Esophagus squamous epithelium (tissue), 5 donors: Measurements from ENCODE around the gene SLC18A2. TPM values are rescaled to one million over a fixed set of nuclear protein-coding genes. Genes with fewer than 3 reads are reported as not detected.

Source experiments
- DNase-seq: peaks from one replicate; lab custom pipeline; 2025; lab: John Stamatoyannopoulos, UW
- H3K27ac ChIP-seq, 4 donors: fragments of 200-600 bp; sonication (generic); one replicate each; pipeline ENCODE4 v1.5.1; 2016 to 2019; ENCODE audit warnings: mild to moderate bottlenecking in 1 of 4
- H3K27me3 ChIP-seq, 4 donors: fragments of 200-600 bp; sonication (generic); 1 replicate in 3 of 4; 2 replicates in 1 of 4; pipeline versions ENCODE4 v1.5.1 to v1.6.0; 2017 to 2021; ENCODE audit warnings: antibody characterized with exemption in 1 of 4
- H3K36me3 ChIP-seq, 3 donors: fragments of 200-600 bp; sonication (generic); one replicate each; pipeline ENCODE4 v1.5.1; 2016 to 2019
- H3K4me1 ChIP-seq, 3 donors: fragments of 200-600 bp; sonication (generic); one replicate each; pipeline ENCODE4 v1.5.1; 2017 to 2019
- H3K4me3 ChIP-seq, 4 donors: fragments of 200-600 bp; sonication (generic); 1 replicate in 3 of 4; 2 replicates in 1 of 4; pipeline ENCODE4 v1.5.1; 2016 to 2019; ENCODE audit warnings: mild to moderate bottlenecking in 2 of 4, moderate library complexity in 1 of 4
- H3K9me3 ChIP-seq, 3 donors: fragments of 200-600 bp; sonication (generic); one replicate each; pipeline ENCODE4 v1.5.1; 2016 to 2019
- POLR2A ChIP-seq, 4 donors: fragments of 450-650 bp; IDR thresholded peaks; one replicate each; pipeline ENCODE4 v1.6.1; 2017; ENCODE audit warnings: antibody characterized with exemption in 4 of 4, mild to moderate bottlenecking in 4 of 4, moderate library complexity in 3 of 4
- WGBS, 2 donors: methylation state at CpG; one replicate each; pipeline ENCODE4 v1.1.5; 2018; 5-methylcytosine and 5-hydroxymethylcytosine counted together
- intact Hi-C: fragments of 100-400 bp; cut with DNase I; formaldehyde crosslinking; loops from one replicate; pipeline ENCODE4 v1.15.0; 2022
- total RNA-seq, 4 donors: library from RNA; depleted of rRNA; stranded (reverse); fragments of >200 nt; gene quantifications; one replicate each; pipeline ENCODE4 v1.1.0, GENCODE V29; 2016
- TF ChIP-seq, protein P1 (sequence below), 6 experiments: fragments of 450-650 bp in 4 of 6; fragments of 200-600 bp in 2 of 6; sonication (generic) in 2 of 6; IDR thresholded peaks; one replicate each; pipeline ENCODE4 v1.5.1; 2016 to 2019; ENCODE audit warnings: antibody characterized with exemption in 6 of 6, mild to moderate bottlenecking in 4 of 6, moderate library complexity in 4 of 6
- donor health status: DM: yes; HTN: yes; CAD: no.

SLC18A2 gene
- total RNA-seq, 4 donors from 2014 or later: 0.11 to 2.9 (median 0.68) TPM

GRCh38 chr10:117318909-117319308 is 78.0 kb downstream of the SLC18A2 start:
- Histone ChIP-seq H3K36me3 (peaks cover 0 to 8% (median 0%) of the 10 kb centered on the region in 3 donors), H3K9me3 (no peaks in the 10 kb centered on the region), H3K27me3 (no peaks in the 10 kb centered on the region), H3K4me1 (no peaks in the 10 kb centered on the region), H3K4me3 (no peak overlapping the region), H3K27ac (no peak overlapping the region)
- no peak for TF ChIP-seq POLR2A (IDR thresholded peaks at IDR 0.05)
- TF ChIP-seq, protein P1, sequence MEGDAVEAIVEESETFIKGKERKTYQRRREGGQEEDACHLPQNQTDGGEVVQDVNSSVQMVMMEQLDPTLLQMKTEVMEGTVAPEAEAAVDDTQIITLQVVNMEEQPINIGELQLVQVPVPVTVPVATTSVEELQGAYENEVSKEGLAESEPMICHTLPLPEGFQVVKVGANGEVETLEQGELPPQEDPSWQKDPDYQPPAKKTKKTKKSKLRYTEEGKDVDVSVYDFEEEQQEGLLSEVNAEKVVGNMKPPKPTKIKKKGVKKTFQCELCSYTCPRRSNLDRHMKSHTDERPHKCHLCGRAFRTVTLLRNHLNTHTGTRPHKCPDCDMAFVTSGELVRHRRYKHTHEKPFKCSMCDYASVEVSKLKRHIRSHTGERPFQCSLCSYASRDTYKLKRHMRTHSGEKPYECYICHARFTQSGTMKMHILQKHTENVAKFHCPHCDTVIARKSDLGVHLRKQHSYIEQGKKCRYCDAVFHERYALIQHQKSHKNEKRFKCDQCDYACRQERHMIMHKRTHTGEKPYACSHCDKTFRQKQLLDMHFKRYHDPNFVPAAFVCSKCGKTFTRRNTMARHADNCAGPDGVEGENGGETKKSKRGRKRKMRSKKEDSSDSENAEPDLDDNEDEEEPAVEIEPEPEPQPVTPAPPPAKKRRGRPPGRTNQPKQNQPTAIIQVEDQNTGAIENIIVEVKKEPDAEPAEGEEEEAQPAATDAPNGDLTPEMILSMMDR (IDR thresholded peaks at IDR 0.05): peak in 3 of 6 experiments; percentile 14 to 36 (median 27)
- DNase-seq: no peak
- intact Hi-C loops: loop anchor here (10.0 kb wide), 1 partner anchor 104 kb away; no protein-coding TSS in a partner anchor

GRCh38 chr10:117320050-117320665 is 79.2 kb downstream of the SLC18A2 start:
- WGBS, 2 donors: 68 to 77% methylated on average over 1 of the region's 1 CpG
- no peak for DNase-seq

GRCh38 chr10:117322260-117322659 is 81.3 kb downstream of the SLC18A2 start:
- Histone ChIP-seq H3K9me3 (no peaks in the 10 kb centered on the region), H3K27me3 (no peaks in the 10 kb centered on the region), H3K4me1 (peaks cover 0 to 10% (median 0%) of the 10 kb centered on the region in 3 donors), H3K4me3 (no peak overlapping the region), H3K27ac (no peak overlapping the region), H3K36me3 (no peaks in the 10 kb centered on the region)
- WGBS, 2 donors: 77 to 78% methylated on average over 4 of the region's 4 CpGs
- intact Hi-C loops: no loop called here
- DNase-seq: no peak
- TF ChIP-seq, protein P1 (IDR thresholded peaks at IDR 0.05): no peak
- no peak for TF ChIP-seq POLR2A (IDR thresholded peaks at IDR 0.05)

More at GRCh38 chr10:117320050-117320665, 79.2 kb downstream of the SLC18A2 start:
- intact Hi-C loops: no loop called here
- Histone ChIP-seq H3K36me3 (peaks cover 0 to 5% (median 0%) of the 10 kb centered on the region in 3 donors), H3K4me1 (no peaks in the 10 kb centered on the region), H3K4me3 (no peak overlapping the region), H3K27me3 (no peaks in the 10 kb centered on the region), H3K9me3 (no peaks in the 10 kb centered on the region), H3K27ac (no peak overlapping the region)
- no peak for TF ChIP-seq POLR2A (IDR thresholded peaks at IDR 0.05)
- TF ChIP-seq, protein P1 (IDR thresholded peaks at IDR 0.05): peak in 5 of 6 experiments; percentile 19 to 56 (median 34)

DNA sequence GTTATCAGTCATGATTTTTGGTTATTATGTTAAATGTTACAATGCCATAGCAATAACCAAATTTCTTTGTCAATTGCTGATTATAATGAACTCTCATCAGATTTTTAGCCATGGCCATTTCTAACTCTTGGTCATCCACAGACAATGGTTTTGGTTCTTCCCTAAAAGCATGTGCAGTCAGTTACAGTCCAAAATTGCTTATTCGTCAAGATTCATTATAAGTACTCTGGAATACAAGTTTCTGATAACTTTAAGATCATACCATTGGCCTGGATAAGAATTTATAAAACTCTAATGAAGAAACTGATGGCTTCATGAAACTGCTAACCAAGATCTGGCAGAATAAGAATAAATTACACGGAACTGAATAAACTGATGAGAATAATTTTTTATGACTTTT is 83.5 kb downstream of the SLC18A2 start:
- H3K36me3 ChIP-seq: no peaks in the 10 kb centered on the region
- H3K4me1 ChIP-seq: peaks cover 0 to 23% (median 7%) of the 10 kb centered on the region in 3 donors
- H3K9me3 ChIP-seq: no peaks in the 10 kb centered on the region
- WGBS, 2 donors: 88 to 91% methylated on average over 2 of the region's 2 CpGs
- intact Hi-C loops: no loop called here
- DNase-seq: no peak
- H3K27me3 ChIP-seq: no peaks in the 10 kb centered on the region
- H3K4me3 ChIP-seq: no peak overlapping the region
- TF ChIP-seq, protein P1 (IDR thresholded peaks at IDR 0.05): no peak
- TF ChIP-seq POLR2A (IDR thresholded peaks at IDR 0.05): no peak
- H3K27ac ChIP-seq: no peak overlapping the region

GRCh38 chr10:117327262-117327661 is 86.3 kb downstream of the SLC18A2 start:
- Histone ChIP-seq H3K36me3 (no peaks in the 10 kb centered on the region), H3K4me3 (no peak overlapping the region), H3K9me3 (no peaks in the 10 kb centered on the region), H3K4me1 (peaks cover 0 to 23% (median 7%) of the 10 kb centered on the region in 3 donors), H3K27ac (peak overlapping the region in 2 of 4 donors; percentile 4 to 37), H3K27me3 (no peaks in the 10 kb centered on the region)
- TF ChIP-seq, protein P1 (IDR thresholded peaks at IDR 0.05): no peak
- TF ChIP-seq POLR2A (IDR thresholded peaks at IDR 0.05): no peak
- no peak for DNase-seq
- intact Hi-C loops: no loop called here

Other genes starting within 250 kb of the SLC18A2 start
- gene SHTN1, start 235.9 kb upstream of the SLC18A2 start, total RNA-seq: 10 to 100 TPM in 2 of 4 donors, 1 to 10 TPM in 2; 8.6 to 12.5 (median 10.2) TPM
- gene VAX1, start 102.8 kb upstream of the SLC18A2 start, total RNA-seq: under 1 TPM in 1 of 4 donors, not detected in 3; 0.13 TPM
- not detected for gene KCNK18, start 43.6 kb upstream of the SLC18A2 start, total RNA-seq
- 10 to 100 TPM; 28.1 to 39.2 (median 32.9) TPM for gene PDZD8, start 134.3 kb downstream of the SLC18A2 start, total RNA-seq